ENCODE measurements around the gene MPHOSPH9. TPM values are rescaled to one million over a fixed set of nuclear protein-coding genes. Genes with fewer than 3 reads are reported as not detected.

The MPHOSPH9 gene
- total and polyA plus RNA-seq, 2 donors (not counting 3 experiments of a cell fraction or from before 2014, with no cell fraction given), result 7.8 to 42.4 TPM

- Histone ChIP-seq H4K20me1 (replicated peaks; ENCODE audit: control insufficient read depth, extremely low read depth, insufficient read depth, low read length) (no peaks in the 10 kb centered on the region), H2AFZ (ENCODE audit: low read depth, low read length) (no peak overlapping the region), H3K36me3 (ENCODE audit: control insufficient read depth in 2 of 2, extremely low read depth in 1 of 2, insufficient read depth in 2 of 2, low read length in 2 of 2) (peaks cover 3 to 24% of the 10 kb centered on the region in 2 experiments), H3K79me2 (ENCODE audit: control insufficient read depth, insufficient read depth, low read length) (peaks cover 56% of the 10 kb centered on the region), H3K27ac (ENCODE audit: insufficient read depth, low read depth, low read length) (peak overlapping the region; percentile 64), H3K4me1 (ENCODE audit: control insufficient read depth, extremely low read depth, insufficient read depth, low read length) (peaks cover 26% of the 10 kb centered on the region), H3K9me1 (replicated peaks; ENCODE audit: control insufficient read depth, extremely low read depth, insufficient read depth, low read length) (no peaks in the 10 kb centered on the region), H3K4me3 (replicated peaks in 1 of 3; ENCODE audit: insufficient read depth in 1 of 3, low read depth in 1 of 3, low read length in 3 of 3) (peak overlapping the region in 1 of 3 experiments; percentile 0), H3K27me3 (ENCODE audit: control insufficient read depth in 2 of 2, insufficient read depth in 2 of 2, low read length in 2 of 2) (no peaks in the 10 kb centered on the region), H3K9me3 (replicated peaks; ENCODE audit: control insufficient read depth, insufficient read depth, low read length) (no peaks in the 10 kb centered on the region), H3K9ac (replicated peaks; ENCODE audit: extremely low read depth, insufficient read depth, low read length) (peak overlapping the region; percentile 22), H3K4me2 (ENCODE audit: insufficient read depth, low read length) (peak overlapping the region; percentile 23)
- TF ChIP-seq, protein P1, sequence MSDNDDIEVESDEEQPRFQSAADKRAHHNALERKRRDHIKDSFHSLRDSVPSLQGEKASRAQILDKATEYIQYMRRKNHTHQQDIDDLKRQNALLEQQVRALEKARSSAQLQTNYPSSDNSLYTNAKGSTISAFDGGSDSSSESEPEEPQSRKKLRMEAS (IDR thresholded peaks at IDR 0.05; ENCODE audit: insufficient read depth, insufficient read length), result no peak
- TF ChIP-seq, protein P2, sequence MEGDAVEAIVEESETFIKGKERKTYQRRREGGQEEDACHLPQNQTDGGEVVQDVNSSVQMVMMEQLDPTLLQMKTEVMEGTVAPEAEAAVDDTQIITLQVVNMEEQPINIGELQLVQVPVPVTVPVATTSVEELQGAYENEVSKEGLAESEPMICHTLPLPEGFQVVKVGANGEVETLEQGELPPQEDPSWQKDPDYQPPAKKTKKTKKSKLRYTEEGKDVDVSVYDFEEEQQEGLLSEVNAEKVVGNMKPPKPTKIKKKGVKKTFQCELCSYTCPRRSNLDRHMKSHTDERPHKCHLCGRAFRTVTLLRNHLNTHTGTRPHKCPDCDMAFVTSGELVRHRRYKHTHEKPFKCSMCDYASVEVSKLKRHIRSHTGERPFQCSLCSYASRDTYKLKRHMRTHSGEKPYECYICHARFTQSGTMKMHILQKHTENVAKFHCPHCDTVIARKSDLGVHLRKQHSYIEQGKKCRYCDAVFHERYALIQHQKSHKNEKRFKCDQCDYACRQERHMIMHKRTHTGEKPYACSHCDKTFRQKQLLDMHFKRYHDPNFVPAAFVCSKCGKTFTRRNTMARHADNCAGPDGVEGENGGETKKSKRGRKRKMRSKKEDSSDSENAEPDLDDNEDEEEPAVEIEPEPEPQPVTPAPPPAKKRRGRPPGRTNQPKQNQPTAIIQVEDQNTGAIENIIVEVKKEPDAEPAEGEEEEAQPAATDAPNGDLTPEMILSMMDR (IDR thresholded peaks at IDR 0.05; ENCODE audit: extremely low read depth in 1 of 2, insufficient read depth in 1 of 2, low read depth in 1 of 2, low read length in 2 of 2), result no peak
- TF ChIP-seq JUN (IDR thresholded peaks at IDR 0.05; ENCODE audit: borderline replicate concordance, insufficient read depth, insufficient read length, low read depth), result no peak
- TF ChIP-seq EZH2 (IDR thresholded peaks at IDR 0.05; ENCODE audit: borderline replicate concordance, low read depth, low read length, severe bottlenecking), result no peak
- no peak for TF ChIP-seq FOS (IDR thresholded peaks at IDR 0.05; ENCODE audit: borderline replicate concordance, insufficient read depth, low read length)
- TF ChIP-seq MYC (IDR thresholded peaks at IDR 0.05; ENCODE audit: low read depth, low read length), result no peak
- TF ChIP-seq POLR2AphosphoS5 (IDR thresholded peaks at IDR 0.05; ENCODE audit: insufficient read depth, low read depth, low read length), result no peak
- no peak for TF ChIP-seq GATA2 (IDR thresholded peaks at IDR 0.05; ENCODE audit: insufficient read depth, insufficient read length, low read depth, low read length)
- no peak for TF ChIP-seq POLR2A (IDR thresholded peaks at IDR 0.05; ENCODE audit: low read depth, low read length)
- ChIA-PET POLR2A (interaction anchor here (0.6 to 1.6 kb wide), 2 partner anchors 36 to 316 kb away, joined by 3 to 7 read pairs; partner anchors contain the start of genes MPHOSPH9, MTRFR and TMED2), CTCF (interaction anchor here (0.8 to 2.7 kb wide), 7 partner anchors 9 to 333 kb away, joined by 3 to 16 read pairs (median 4); partner anchors contain the start of genes DDX55, KMT5A and SBNO1)
- intact Hi-C loops (cut with micrococcal nuclease), result loop anchor here (1.0 to 2.0 kb wide), 2 partner anchors 264 to 315 kb away; partner anchors contain the start of genes RILPL1 and TMED2
- DNase-seq (ENCODE audit: low read depth, low spot score) (no peak), FAIRE-seq (no peak)
- BruUV-seq (replicated peaks), result no TSS peak
- dilution Hi-C loops (cut with MboI; ENCODE audit: extremely low pct_ligation_motif_present, low sequenced_read_pairs), result no loop called here
These were observed 35.9 kb upstream of the MPHOSPH9 start for GRCh38 chr12:123268850-123269249.
